Right atrium auricular region (tissue), 2 donors: Measurements from ENCODE around the gene TARP. TPM values are rescaled to one million over a fixed set of nuclear protein-coding genes. Genes with fewer than 3 reads are reported as not detected.

Experiments used
- DNase-seq: peaks from one replicate; pipeline ENCODE4 v3.0.0-alpha.2; 2019; ENCODE audit warnings: low spot score
- H3K27ac ChIP-seq, 2 donors: fragments of 200-600 bp; sonication (generic); 1 replicate in 1 of 2; 2 replicates in 1 of 2; pipeline ENCODE4 v1.5.1; 2016 to 2019
- H3K27me3 ChIP-seq, 2 donors: fragments of 200-600 bp; sonication (generic); one replicate each; pipeline versions ENCODE4 v1.5.1 to v1.6.0; 2017 to 2019
- H3K36me3 ChIP-seq: fragments of 200-600 bp; sonication (generic); one replicate; pipeline ENCODE4 v1.5.1; 2016
- H3K4me1 ChIP-seq, 2 donors: fragments of 200-600 bp; sonication (generic); one replicate each; pipeline versions ENCODE4 v1.5.1 to v1.6.0; 2017 to 2019
- H3K4me3 ChIP-seq, 2 donors: fragments of 200-600 bp; sonication (generic); 1 replicate in 1 of 2; 2 replicates in 1 of 2; pipeline ENCODE4 v1.5.1; 2017 to 2019; ENCODE audit warnings: mild to moderate bottlenecking in 1 of 2, moderate library complexity in 1 of 2
- H3K9me3 ChIP-seq, 2 donors: fragments of 200-600 bp; sonication (generic); one replicate each; pipeline ENCODE4 v1.5.1; 2019
- total RNA-seq, 2 donors: library from RNA; depleted of rRNA; stranded (reverse); fragments of >200 nt; gene quantifications; one replicate each; pipeline ENCODE4 v1.1.0, GENCODE V29; 2016
- TF ChIP-seq, protein P1 (sequence below), 2 donors: fragments of 200-600 bp; sonication (generic); IDR thresholded peaks; one replicate each; pipeline ENCODE4 v1.5.1; 2019; ENCODE audit warnings: antibody characterized with exemption in 2 of 2

TARP gene

DNA sequence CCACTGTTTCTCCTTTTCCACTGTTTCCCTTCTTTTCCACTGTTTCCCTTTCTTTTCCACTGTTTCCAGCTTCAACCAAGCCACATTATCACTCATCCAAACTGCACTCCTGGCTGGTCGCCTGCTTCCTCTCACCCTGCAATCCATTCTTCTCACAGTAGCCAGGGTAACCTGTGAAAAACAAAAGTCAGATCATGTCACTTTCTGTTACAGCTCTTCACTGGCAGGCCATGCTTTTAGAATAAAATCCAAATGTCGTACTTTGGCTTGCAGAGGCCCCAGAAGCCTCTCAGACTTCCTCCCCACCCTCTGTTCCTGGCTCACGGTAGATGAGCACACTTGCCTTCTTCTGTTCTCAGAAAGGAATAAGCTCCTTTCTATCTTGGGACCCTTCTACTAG, 61.5 kb downstream of the TARP start:
- Histone ChIP-seq H3K36me3 (peaks cover 27% of the 10 kb centered on the region), H3K4me3 (no peak overlapping the region), H3K4me1 (peaks cover 0 to 21% of the 10 kb centered on the region in 2 donors), H3K9me3 (no peaks in the 10 kb centered on the region), H3K27ac (no peak overlapping the region), H3K27me3 (no peaks in the 10 kb centered on the region)
- TF ChIP-seq, protein P1, sequence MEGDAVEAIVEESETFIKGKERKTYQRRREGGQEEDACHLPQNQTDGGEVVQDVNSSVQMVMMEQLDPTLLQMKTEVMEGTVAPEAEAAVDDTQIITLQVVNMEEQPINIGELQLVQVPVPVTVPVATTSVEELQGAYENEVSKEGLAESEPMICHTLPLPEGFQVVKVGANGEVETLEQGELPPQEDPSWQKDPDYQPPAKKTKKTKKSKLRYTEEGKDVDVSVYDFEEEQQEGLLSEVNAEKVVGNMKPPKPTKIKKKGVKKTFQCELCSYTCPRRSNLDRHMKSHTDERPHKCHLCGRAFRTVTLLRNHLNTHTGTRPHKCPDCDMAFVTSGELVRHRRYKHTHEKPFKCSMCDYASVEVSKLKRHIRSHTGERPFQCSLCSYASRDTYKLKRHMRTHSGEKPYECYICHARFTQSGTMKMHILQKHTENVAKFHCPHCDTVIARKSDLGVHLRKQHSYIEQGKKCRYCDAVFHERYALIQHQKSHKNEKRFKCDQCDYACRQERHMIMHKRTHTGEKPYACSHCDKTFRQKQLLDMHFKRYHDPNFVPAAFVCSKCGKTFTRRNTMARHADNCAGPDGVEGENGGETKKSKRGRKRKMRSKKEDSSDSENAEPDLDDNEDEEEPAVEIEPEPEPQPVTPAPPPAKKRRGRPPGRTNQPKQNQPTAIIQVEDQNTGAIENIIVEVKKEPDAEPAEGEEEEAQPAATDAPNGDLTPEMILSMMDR (IDR thresholded peaks at IDR 0.05), result no peak
- DNase-seq, result no peak

DNA sequence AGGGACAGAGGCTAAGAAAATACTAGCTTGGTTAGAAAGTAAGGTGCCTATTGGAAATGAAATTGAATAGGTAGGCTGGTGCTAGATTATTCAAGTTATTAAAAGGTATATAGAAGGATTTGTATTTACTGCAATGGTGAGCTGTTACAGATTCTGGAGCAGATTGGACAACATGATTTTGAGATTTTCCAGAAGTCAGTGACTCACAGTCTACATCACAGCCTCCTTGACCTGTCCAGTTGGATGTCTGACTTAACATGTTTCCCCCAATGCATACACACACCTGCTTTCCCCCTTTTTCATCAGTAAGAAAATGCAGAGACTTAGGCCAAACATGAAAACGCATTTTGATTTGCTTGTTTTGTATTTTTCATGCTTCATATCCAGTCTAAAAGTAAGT, 62.0 kb downstream of the TARP start:
- Histone ChIP-seq H3K9me3 (no peaks in the 10 kb centered on the region), H3K27ac (no peak overlapping the region), H3K36me3 (peaks cover 23% of the 10 kb centered on the region), H3K4me1 (peaks cover 0 to 21% of the 10 kb centered on the region in 2 donors), H3K27me3 (no peaks in the 10 kb centered on the region), H3K4me3 (no peak overlapping the region)
- TF ChIP-seq, protein P1 (IDR thresholded peaks at IDR 0.05), result no peak
- DNase-seq, result no peak

Other genes starting within 250 kb of the TARP start
- gene STARD3NL, start 95.4 kb downstream of the TARP start, total RNA-seq, result 10 to 100 TPM; 36.3 to 41.9 TPM